ENCODE measurements around the gene ADORA1. TPM values are rescaled to one million over a fixed set of nuclear protein-coding genes. Genes with fewer than 3 reads are reported as not detected.

ADORA1 gene
- total and polyA plus RNA-seq, 2 donors (not counting 1 experiment from before 2014, with no cell fraction given): not detected

- ATAC-seq (ENCODE audit: low read depth) (no peak), DNase-seq (no peak)
- peaks cover 0 to 4% (median 0%) of the 10 kb centered on the region in 4 experiments for H3K27me3 ChIP-seq (replicated peaks in 1 of 4; ENCODE audit: control extremely low read depth in 1 of 4, control insufficient read depth in 3 of 4, insufficient read depth in 4 of 4, low read length in 3 of 4)
- CTCF ChIA-PET: no interaction called here
- H3K9me3 ChIP-seq (ENCODE audit: control extremely low read depth in 1 of 3, control insufficient read depth in 2 of 3, insufficient read depth in 1 of 3, low read length in 2 of 3): peaks cover 0 to 7% (median 0%) of the 10 kb centered on the region in 3 donors
- WGBS (ENCODE audit: insufficient coverage): 95% methylated on average over 7 of the region's 21 CpGs
- POLR2A ChIA-PET: no interaction called here
- intact Hi-C loops (cut with micrococcal nuclease): no loop called here
- no peaks in the 10 kb centered on the region for H3K79me2 ChIP-seq (ENCODE audit: control insufficient read depth, insufficient read depth, low read length)
- H3K36me3 ChIP-seq (replicated peaks in 1 of 2; ENCODE audit: control extremely low read depth in 1 of 2, control insufficient read depth in 1 of 2, extremely low read depth in 1 of 2, insufficient read depth in 2 of 2, low read length in 1 of 2): no peaks in the 10 kb centered on the region
- Mint-ChIP-seq H3K4me3 (no peak overlapping the region), H3K27ac (no peak overlapping the region), H3K27me3 (peaks cover 14% of the 10 kb centered on the region), H3K4me1 (no peaks in the 10 kb centered on the region), H3K9me3 (ENCODE audit: insufficient read depth) (no peaks in the 10 kb centered on the region)
- no peak overlapping the region for H2AFZ ChIP-seq (ENCODE audit: insufficient read depth, low read depth, low read length, poor library complexity, severe bottlenecking)
- H3K4me1 ChIP-seq (ENCODE audit: control insufficient read depth in 2 of 2, insufficient read depth in 2 of 2, low read length in 2 of 2): no peaks in the 10 kb centered on the region
- H3K4me2 ChIP-seq (replicated peaks; ENCODE audit: low read depth, low read length, poor library complexity, severe bottlenecking): no peak overlapping the region
- no peak overlapping the region for H3K4me3 ChIP-seq (ENCODE audit: control extremely low read depth in 1 of 5, extremely low read depth in 1 of 5, insufficient read depth in 1 of 5, low read depth in 2 of 5, low read length in 4 of 5)
- no peaks in the 10 kb centered on the region for H4K20me1 ChIP-seq (ENCODE audit: control insufficient read depth, insufficient read depth, low read length, poor library complexity, severe bottlenecking)
- no peak overlapping the region for H3K27ac ChIP-seq (ENCODE audit: low read length in 2 of 2)
- H3K9ac ChIP-seq (ENCODE audit: low read length): no peak overlapping the region
- no peak for TF ChIP-seq EZH2 (IDR thresholded peaks at IDR 0.05; ENCODE audit: borderline replicate concordance, insufficient read depth, low read depth, low read length, poor library complexity, severe bottlenecking)
- TF ChIP-seq CTCF (IDR thresholded peaks at IDR 0.05): no peak
These were observed 42.4 kb downstream of the ADORA1 start for GRCh38 chr1:203169770-203170520.

- ChIA-PET POLR2A (no interaction called here), CTCF (interaction anchor here (1.0 to 2.6 kb wide), 2 partner anchors 19 to 131 kb away, joined by 4 to 18 read pairs; no protein-coding TSS in a partner anchor)
- intact Hi-C loops (cut with micrococcal nuclease): no loop called here
- Mint-ChIP-seq H3K9me3 (ENCODE audit: insufficient read depth) (no peaks in the 10 kb centered on the region), H3K27ac (no peak overlapping the region), H3K4me1 (peaks cover 1% of the 10 kb centered on the region), H3K4me3 (no peak overlapping the region), H3K27me3 (peaks cover 8% of the 10 kb centered on the region)
- Histone ChIP-seq H3K9ac (ENCODE audit: low read length) (no peak overlapping the region), H4K20me1 (ENCODE audit: control insufficient read depth, insufficient read depth, low read length, poor library complexity, severe bottlenecking) (no peaks in the 10 kb centered on the region), H3K36me3 (replicated peaks in 1 of 2; ENCODE audit: control extremely low read depth in 1 of 2, control insufficient read depth in 1 of 2, extremely low read depth in 1 of 2, insufficient read depth in 2 of 2, low read length in 1 of 2) (no peaks in the 10 kb centered on the region), H3K4me3 (ENCODE audit: control extremely low read depth in 1 of 5, extremely low read depth in 1 of 5, insufficient read depth in 1 of 5, low read depth in 2 of 5, low read length in 4 of 5) (no peak overlapping the region), H2AFZ (ENCODE audit: insufficient read depth, low read depth, low read length, poor library complexity, severe bottlenecking) (no peak overlapping the region), H3K27me3 (replicated peaks in 1 of 4; ENCODE audit: control extremely low read depth in 1 of 4, control insufficient read depth in 3 of 4, insufficient read depth in 4 of 4, low read length in 3 of 4) (peaks cover 0 to 4% (median 0%) of the 10 kb centered on the region in 4 experiments), H3K9me3 (ENCODE audit: control extremely low read depth in 1 of 3, control insufficient read depth in 2 of 3, insufficient read depth in 1 of 3, low read length in 2 of 3) (peaks cover 0 to 7% (median 0%) of the 10 kb centered on the region in 3 donors), H3K27ac (ENCODE audit: low read length in 2 of 2) (no peak overlapping the region), H3K4me2 (replicated peaks; ENCODE audit: low read depth, low read length, poor library complexity, severe bottlenecking) (no peak overlapping the region), H3K79me2 (ENCODE audit: control insufficient read depth, insufficient read depth, low read length) (no peaks in the 10 kb centered on the region), H3K4me1 (ENCODE audit: control insufficient read depth in 2 of 2, insufficient read depth in 2 of 2, low read length in 2 of 2) (peaks cover 0 to 3% of the 10 kb centered on the region in 2 donors)
- 89% methylated on average over 7 of the region's 8 CpGs for WGBS (ENCODE audit: insufficient coverage)
- DNase-seq (no peak), ATAC-seq (ENCODE audit: low read depth) (no peak)
- TF ChIP-seq EZH2 (IDR thresholded peaks at IDR 0.05; ENCODE audit: borderline replicate concordance, insufficient read depth, low read depth, low read length, poor library complexity, severe bottlenecking) (no peak), CTCF (IDR thresholded peaks at IDR 0.05) (no peak)
These were observed 43.3 kb downstream of the ADORA1 start for GRCh38 chr1:203170625-203171330.

Data from B cell (primary cell).